Activated CD8-positive, alpha-beta T cell treated with anti-CD3 and anti-CD28 coated beads, Interleukin-2, amount 10 ng/mL, durations not matched to agents 7 days and 5 days (primary cell): Measurements from ENCODE around the gene BTG4. TPM values are rescaled to one million over a fixed set of nuclear protein-coding genes. Genes with fewer than 3 reads are reported as not detected.

Experiments used
- ATAC-seq: fragments of 150-1000 bp; cut with Tn5 transposase; one replicate; pipeline ENCODE4 v1.10.0; 2021; ENCODE audit warnings: moderate library complexity
- CTCF ChIA-PET: fragments of 350-600 bp; sonication (Branson Sonifier 250); formaldehyde crosslinking; loops from one replicate; lab custom pipeline; 2021; ENCODE audit warnings: antibody characterized with exemption; lab: Charles Lee
- POLR2A ChIA-PET: fragments of 350-600 bp; sonication (Branson Sonifier 250); formaldehyde crosslinking; loops from one replicate; lab custom pipeline; 2021; ENCODE audit warnings: antibody characterized with exemption; lab: Charles Lee
- DNase-seq: peaks from one replicate; pipeline ENCODE4 v3.0.0-alpha.2; 2020
- H3K27ac Mint-ChIP-seq: one replicate; pipeline ENCODE4 v1.8.0; 2021; ENCODE audit warnings: mild to moderate bottlenecking, mixed read lengths
- H3K27me3 Mint-ChIP-seq: one replicate; pipeline ENCODE4 v1.8.0; 2021; ENCODE audit warnings: low read depth, mixed read lengths
- H3K36me3 Mint-ChIP-seq: one replicate; pipeline ENCODE4 v1.8.0; 2021; ENCODE audit warnings: low read depth, mixed read lengths
- H3K4me1 Mint-ChIP-seq: one replicate; pipeline ENCODE4 v1.8.0; 2021; ENCODE audit warnings: low read depth, mixed read lengths
- H3K4me3 Mint-ChIP-seq: one replicate; pipeline ENCODE4 v1.8.0; 2021; ENCODE audit warnings: mild to moderate bottlenecking, mixed read lengths
- H3K9me3 Mint-ChIP-seq: one replicate; pipeline ENCODE4 v1.8.0; 2022; ENCODE audit warnings: mixed read lengths; ENCODE audit not compliant: insufficient read depth
- total RNA-seq, 2 experiments: library from RNA; stranded (reverse); gene quantifications; one replicate each; pipeline ENCODE4 v1.2.3, GENCODE V29; 2021

The BTG4 gene
- total RNA-seq, 2 experiments from 2014 or later = not detected

- DNase-seq (no peak), ATAC-seq (no peak)
- ChIA-PET CTCF (interaction anchor here (0.7 to 6.0 kb wide), 5 partner anchors 9 to 67 kb away, joined by 3 to 36 read pairs (median 3); partner anchors contain the start of genes BTG4 and HOATZ), POLR2A (no interaction called here)
- H3K27ac Mint-ChIP-seq = no peak overlapping the region
- H3K36me3 Mint-ChIP-seq = no peaks in the 10 kb centered on the region
- H3K27me3 Mint-ChIP-seq = peaks cover 2% of the 10 kb centered on the region
- H3K4me1 Mint-ChIP-seq = peaks cover 35% of the 10 kb centered on the region
- no peak overlapping the region for H3K4me3 Mint-ChIP-seq
- no peaks in the 10 kb centered on the region for H3K9me3 Mint-ChIP-seq
These were observed 10.2 kb upstream of the BTG4 start for GRCh38 chr11:111522426-111522825.

GRCh38 chr11:111521135-111521534 is 8.9 kb upstream of the BTG4 start:
- CTCF ChIA-PET = interaction anchor here (6.0 kb wide), 1 partner anchor 8 kb away, joined by 36 read pairs; the partner anchor contains the start of genes BTG4 and HOATZ
- no peak for DNase-seq
- Mint-ChIP-seq H3K27me3 (peaks cover 2% of the 10 kb centered on the region), H3K4me3 (no peak overlapping the region), H3K27ac (no peak overlapping the region), H3K4me1 (peaks cover 26% of the 10 kb centered on the region), H3K36me3 (no peaks in the 10 kb centered on the region), H3K9me3 (no peaks in the 10 kb centered on the region)
- POLR2A ChIA-PET = no interaction called here
- no peak for ATAC-seq

- Mint-ChIP-seq H3K27ac (no peak overlapping the region), H3K36me3 (no peaks in the 10 kb centered on the region)
These were observed 8.4 kb upstream of the BTG4 start for GRCh38 chr11:111520560-111520959.

GRCh38 chr11:111518668-111519067 is 6.5 kb upstream of the BTG4 start:
- POLR2A ChIA-PET = interaction anchor here (0.7 to 1.3 kb wide), 2 partner anchors 20 to 218 kb away, joined by 3 to 11 read pairs; no protein-coding TSS in a partner anchor

More at GRCh38 chr11:111520560-111520959, 8.4 kb upstream of the BTG4 start:
- no peak for ATAC-seq
- Mint-ChIP-seq H3K27me3 (peaks cover 2% of the 10 kb centered on the region), H3K4me1 (peaks cover 21% of the 10 kb centered on the region), H3K4me3 (no peak overlapping the region), H3K9me3 (no peaks in the 10 kb centered on the region)
- ChIA-PET POLR2A (no interaction called here), CTCF (no interaction called here)
- DNase-seq = no peak

GRCh38 chr11:111515591-111515990 is 3.4 kb upstream of the BTG4 start:
- CTCF ChIA-PET = no interaction called here
- H3K27me3 Mint-ChIP-seq = peaks cover 16% of the 10 kb centered on the region
- ATAC-seq = no peak
- H3K9me3 Mint-ChIP-seq = no peaks in the 10 kb centered on the region
- H3K4me1 Mint-ChIP-seq = peaks cover 18% of the 10 kb centered on the region
- H3K27ac Mint-ChIP-seq = no peak overlapping the region
- no peaks in the 10 kb centered on the region for H3K36me3 Mint-ChIP-seq
- POLR2A ChIA-PET = interaction anchor here (1.2 kb wide), 1 partner anchor 23 kb away, joined by 3 read pairs; no protein-coding TSS in a partner anchor
- DNase-seq = no peak
- H3K4me3 Mint-ChIP-seq = no peak overlapping the region

More at GRCh38 chr11:111518668-111519067, 6.5 kb upstream of the BTG4 start:
- H3K36me3 Mint-ChIP-seq = no peaks in the 10 kb centered on the region
- CTCF ChIA-PET = interaction anchor here (1.6 kb wide), 2 partner anchors 10 to 64 kb away, joined by 3 to 6 read pairs; no protein-coding TSS in a partner anchor
- ATAC-seq (no peak), DNase-seq (no peak)
- H3K9me3 Mint-ChIP-seq = no peaks in the 10 kb centered on the region
- H3K27me3 Mint-ChIP-seq = peaks cover 6% of the 10 kb centered on the region
- H3K4me3 Mint-ChIP-seq = no peak overlapping the region
- peaks cover 19% of the 10 kb centered on the region for H3K4me1 Mint-ChIP-seq
- H3K27ac Mint-ChIP-seq = no peak overlapping the region

GRCh38 chr11:111514216-111515031 is 2.2 kb upstream of the BTG4 start, which contains the start of gene HOATZ:
TSS of gene HOATZ (plus strand) at chr11:111514778. CDS start at chr11:111514785, 7 bp downstream.
- POLR2A ChIA-PET = interaction anchor here (1.7 to 4.1 kb wide), 3 partner anchors 11 to 27 kb away, joined by 12 to 79 read pairs (median 15); partner anchors contain the start of gene LAYN
- H3K27me3 Mint-ChIP-seq = peaks cover 20% of the 10 kb centered on the region
- H3K36me3 Mint-ChIP-seq = no peaks in the 10 kb centered on the region
- peak; percentile 33 for ATAC-seq
- H3K4me1 Mint-ChIP-seq = peaks cover 18% of the 10 kb centered on the region
- no peak within 1 kb of the TSS for H3K27ac Mint-ChIP-seq
- no peaks in the 10 kb centered on the region for H3K9me3 Mint-ChIP-seq
- CTCF ChIA-PET = interaction anchor here (0.6 to 3.9 kb wide), 10 partner anchors 10 to 90 kb away, joined by 3 to 38 read pairs (median 7); partner anchors contain the start of gene LAYN
- peak; percentile 37 for DNase-seq
- H3K4me3 Mint-ChIP-seq = peak within 1 kb of the TSS; percentile 55

- DNase-seq = no peak
- no peaks in the 10 kb centered on the region for H3K36me3 Mint-ChIP-seq
- peak overlapping the region; percentile 56 for H3K4me3 Mint-ChIP-seq
- peaks cover 18% of the 10 kb centered on the region for H3K27me3 Mint-ChIP-seq
- ATAC-seq = peak; percentile 32
- CTCF ChIA-PET = interaction anchor here (0.6 to 3.9 kb wide), 19 partner anchors 9 to 230 kb away, joined by 3 to 38 read pairs (median 4); partner anchors contain the start of gene LAYN
- POLR2A ChIA-PET = interaction anchor here (1.0 to 4.1 kb wide), 6 partner anchors 10 to 58 kb away, joined by 3 to 79 read pairs (median 8); partner anchors contain the start of gene LAYN
- no peaks in the 10 kb centered on the region for H3K9me3 Mint-ChIP-seq
- H3K27ac Mint-ChIP-seq = no peak overlapping the region
- H3K4me1 Mint-ChIP-seq = peaks cover 18% of the 10 kb centered on the region
These were observed 1.0 kb upstream of the BTG4 start for GRCh38 chr11:111513240-111513605.

GRCh38 chr11:111510311-111510710 is 1.9 kb downstream of the BTG4 start:
- Mint-ChIP-seq H3K4me3 (no peak overlapping the region), H3K27ac (no peak overlapping the region), H3K4me1 (peaks cover 22% of the 10 kb centered on the region), H3K36me3 (no peaks in the 10 kb centered on the region), H3K9me3 (no peaks in the 10 kb centered on the region), H3K27me3 (peaks cover 34% of the 10 kb centered on the region)
- CTCF ChIA-PET = no interaction called here
- DNase-seq (no peak), ATAC-seq (no peak)
- POLR2A ChIA-PET = no interaction called here

- H3K4me3 Mint-ChIP-seq = no peak overlapping the region
- no peak for DNase-seq
- no peak overlapping the region for H3K27ac Mint-ChIP-seq
- H3K4me1 Mint-ChIP-seq = peaks cover 3% of the 10 kb centered on the region
- ChIA-PET CTCF (interaction anchor here (2.2 kb wide), 1 partner anchor 11 kb away, joined by 7 read pairs; the partner anchor contains the start of gene BTG4), POLR2A (no interaction called here)
- no peak for ATAC-seq
- no peaks in the 10 kb centered on the region for H3K36me3 Mint-ChIP-seq
- no peaks in the 10 kb centered on the region for H3K9me3 Mint-ChIP-seq
- H3K27me3 Mint-ChIP-seq = peaks cover 45% of the 10 kb centered on the region
These were observed 9.6 kb downstream of the BTG4 start for GRCh38 chr11:111502611-111503010.

GRCh38 chr11:111500481-111500880 is 11.7 kb downstream of the BTG4 start:
- Mint-ChIP-seq H3K9me3 (no peaks in the 10 kb centered on the region), H3K27ac (no peak overlapping the region), H3K4me3 (no peak overlapping the region), H3K27me3 (peaks cover 42% of the 10 kb centered on the region), H3K4me1 (no peaks in the 10 kb centered on the region), H3K36me3 (no peaks in the 10 kb centered on the region)
- DNase-seq (no peak), ATAC-seq (no peak)
- POLR2A ChIA-PET = no interaction called here
- CTCF ChIA-PET = interaction anchor here (1.2 to 1.6 kb wide), 2 partner anchors 13 to 21 kb away, joined by 3 to 4 read pairs; partner anchors contain the start of gene BTG4

GRCh38 chr11:111499483-111499882 is 12.7 kb downstream of the BTG4 start:
- DNase-seq = no peak
- H3K4me3 Mint-ChIP-seq = no peak overlapping the region
- H3K9me3 Mint-ChIP-seq = no peaks in the 10 kb centered on the region
- no peak overlapping the region for H3K27ac Mint-ChIP-seq
- H3K4me1 Mint-ChIP-seq = no peaks in the 10 kb centered on the region
- no peaks in the 10 kb centered on the region for H3K36me3 Mint-ChIP-seq
- ATAC-seq = no peak
- ChIA-PET POLR2A (no interaction called here), CTCF (interaction anchor here (1.2 to 1.3 kb wide), 2 partner anchors 8 to 14 kb away, joined by 3 read pairs; no protein-coding TSS in a partner anchor)
- peaks cover 34% of the 10 kb centered on the region for H3K27me3 Mint-ChIP-seq
